Activated naive CD8-positive, alpha-beta T cell treated with anti-CD3 and anti-CD28 coated beads, Interleukin-2, amount 10 ng/mL, durations not matched to agents 7 days and 5 days (primary cell): ENCODE data around the gene RYR1. TPM values are rescaled to one million over a fixed set of nuclear protein-coding genes. Genes with fewer than 3 reads are reported as not detected.
A peak's percentile ranks its signal among the peaks of the same experiment; 100 is the strongest.

Experiments
- ATAC-seq: fragments of 150-1000 bp; cut with Tn5 transposase; one replicate; pipeline ENCODE4 v1.10.0; 2021; ENCODE audit warnings: low read depth, moderate library complexity
- POLR2A ChIA-PET: fragments of 350-600 bp; sonication (Branson Sonifier 250); formaldehyde crosslinking; loops from one replicate; lab custom pipeline; 2021; ENCODE audit warnings: antibody characterized with exemption; lab: Charles Lee
- DNase-seq: peaks from one replicate; pipeline ENCODE4 v3.0.0; 2021
- H3K27ac Mint-ChIP-seq: one replicate; pipeline ENCODE4 v1.8.0; 2022; ENCODE audit warnings: mild to moderate bottlenecking, mixed read lengths
- H3K27me3 Mint-ChIP-seq: one replicate; pipeline ENCODE4 v1.8.0; 2022; ENCODE audit warnings: mild to moderate bottlenecking, moderate library complexity, mixed read lengths
- H3K36me3 Mint-ChIP-seq: one replicate; pipeline ENCODE4 v1.8.0; 2021; ENCODE audit warnings: mild to moderate bottlenecking, mixed read lengths
- H3K4me1 Mint-ChIP-seq: one replicate; pipeline ENCODE4 v1.8.0; 2021; ENCODE audit warnings: mixed read lengths
- H3K4me3 Mint-ChIP-seq: one replicate; pipeline ENCODE4 v1.8.0; 2022; ENCODE audit warnings: mild to moderate bottlenecking, moderate library complexity, mixed read lengths
- H3K9me3 Mint-ChIP-seq: one replicate; pipeline ENCODE4 v1.8.0; 2021; ENCODE audit warnings: mixed read lengths
- total RNA-seq, 2 experiments: library from RNA; stranded (reverse); gene quantifications; one replicate each; pipeline ENCODE4 v1.2.3, GENCODE V29; 2021

Gene RYR1
- total RNA-seq, 2 experiments from 2014 or later = 2.9 to 3.5 TPM

GRCh38 chr19:38389957-38390924, 43.2 kb upstream of the RYR1 start:
- POLR2A ChIA-PET = interaction anchor here (0.5 to 1.1 kb wide), 2 partner anchors 16 to 124 kb away, joined by 3 to 5 read pairs; partner anchors contain the start of gene PSMD8
- H3K4me1 Mint-ChIP-seq = peaks cover 17% of the 10 kb centered on the region
- H3K27ac Mint-ChIP-seq = no peak overlapping the region
- H3K4me3 Mint-ChIP-seq = no peak overlapping the region
- DNase-seq (no peak), ATAC-seq (no peak)
- H3K9me3 Mint-ChIP-seq = no peaks in the 10 kb centered on the region
- peaks cover 7% of the 10 kb centered on the region for H3K36me3 Mint-ChIP-seq
- peaks cover 44% of the 10 kb centered on the region for H3K27me3 Mint-ChIP-seq

- POLR2A ChIA-PET = no interaction called here
- peaks cover 48% of the 10 kb centered on the region for H3K27me3 Mint-ChIP-seq
Measured at GRCh38 chr19:38391911-38392464, 41.5 kb upstream of the RYR1 start.

GRCh38 chr19:38392707-38393308, 40.7 kb upstream of the RYR1 start:
- POLR2A ChIA-PET = no interaction called here
- no peak for DNase-seq
- H3K4me1 Mint-ChIP-seq = peaks cover 19% of the 10 kb centered on the region
- peaks cover 42% of the 10 kb centered on the region for H3K27me3 Mint-ChIP-seq
- no peak overlapping the region for H3K27ac Mint-ChIP-seq
- no peak overlapping the region for H3K4me3 Mint-ChIP-seq
- H3K9me3 Mint-ChIP-seq = no peaks in the 10 kb centered on the region
- no peak for ATAC-seq
- peaks cover 4% of the 10 kb centered on the region for H3K36me3 Mint-ChIP-seq

More at GRCh38 chr19:38391911-38392464, 41.5 kb upstream of the RYR1 start:
- no peak for ATAC-seq
- Mint-ChIP-seq H3K4me1 (peaks cover 25% of the 10 kb centered on the region), H3K9me3 (no peaks in the 10 kb centered on the region), H3K27ac (no peak overlapping the region), H3K4me3 (no peak overlapping the region), H3K36me3 (peaks cover 7% of the 10 kb centered on the region)
- no peak for DNase-seq

- Mint-ChIP-seq H3K9me3 (no peaks in the 10 kb centered on the region), H3K27me3 (peaks cover 38% of the 10 kb centered on the region), H3K4me3 (peak overlapping the region; percentile 78), H3K4me1 (peaks cover 15% of the 10 kb centered on the region), H3K27ac (peak overlapping the region; percentile 67), H3K36me3 (peaks cover 2% of the 10 kb centered on the region)
- peak; percentile 71 for ATAC-seq
- peak; percentile 82 for DNase-seq
- POLR2A ChIA-PET = interaction anchor here (0.6 to 2.0 kb wide), 6 partner anchors 8 to 224 kb away, joined by 3 to 6 read pairs (median 5); partner anchors contain the start of genes EIF3K, FAM98C and PSMD8
Measured at GRCh38 chr19:38394488-38394887, 39.0 kb upstream of the RYR1 start.

- peak overlapping the region; percentile 78 for H3K4me3 Mint-ChIP-seq
- peaks cover 33% of the 10 kb centered on the region for H3K27me3 Mint-ChIP-seq
- H3K27ac Mint-ChIP-seq = peak overlapping the region; percentile 67
- DNase-seq (peak; percentile 74), ATAC-seq (peak; percentile 87)
- POLR2A ChIA-PET = interaction anchor here (0.6 to 2.0 kb wide), 8 partner anchors 8 to 844 kb away, joined by 3 to 6 read pairs (median 5); partner anchors contain the start of genes EIF3K, GGN and PSMD8
- H3K36me3 Mint-ChIP-seq = peaks cover 2% of the 10 kb centered on the region
- peaks cover 14% of the 10 kb centered on the region for H3K4me1 Mint-ChIP-seq
- no peaks in the 10 kb centered on the region for H3K9me3 Mint-ChIP-seq
Measured at GRCh38 chr19:38395381-38396114, 37.9 kb upstream of the RYR1 start.

- Mint-ChIP-seq H3K27ac (no peak overlapping the region), H3K4me3 (no peak overlapping the region), H3K27me3 (peaks cover 17% of the 10 kb centered on the region), H3K4me1 (peaks cover 17% of the 10 kb centered on the region), H3K36me3 (peaks cover 2% of the 10 kb centered on the region), H3K9me3 (no peaks in the 10 kb centered on the region)
- DNase-seq = no peak
- POLR2A ChIA-PET = interaction anchor here (0.6 to 1.8 kb wide), 3 partner anchors 144 to 301 kb away, joined by 3 to 4 read pairs (median 3); partner anchors contain the start of gene EIF3K
- ATAC-seq = no peak
Measured at GRCh38 chr19:38399081-38399480, 34.4 kb upstream of the RYR1 start.

- peaks cover 15% of the 10 kb centered on the region for H3K27me3 Mint-ChIP-seq
- H3K27ac Mint-ChIP-seq = no peak overlapping the region
Measured at GRCh38 chr19:38399537-38399936, 34.0 kb upstream of the RYR1 start.

GRCh38 chr19:38400361-38400760, 33.1 kb upstream of the RYR1 start:
- Mint-ChIP-seq H3K4me1 (peaks cover 13% of the 10 kb centered on the region), H3K27me3 (peaks cover 15% of the 10 kb centered on the region), H3K27ac (peak overlapping the region; percentile 17), H3K9me3 (no peaks in the 10 kb centered on the region), H3K4me3 (no peak overlapping the region), H3K36me3 (peaks cover 5% of the 10 kb centered on the region)
- POLR2A ChIA-PET = interaction anchor here (1.2 kb wide), 1 partner anchor 146 kb away, joined by 3 read pairs; no protein-coding TSS in a partner anchor
- no peak for ATAC-seq
- no peak for DNase-seq

More at GRCh38 chr19:38399537-38399936, 34.0 kb upstream of the RYR1 start:
- POLR2A ChIA-PET = interaction anchor here (0.6 to 1.8 kb wide), 3 partner anchors 145 to 300 kb away, joined by 3 to 4 read pairs (median 3); partner anchors contain the start of gene EIF3K
- Mint-ChIP-seq H3K36me3 (peaks cover 2% of the 10 kb centered on the region), H3K4me1 (peaks cover 17% of the 10 kb centered on the region), H3K4me3 (no peak overlapping the region), H3K9me3 (no peaks in the 10 kb centered on the region)
- DNase-seq = no peak
- ATAC-seq = no peak

- Mint-ChIP-seq H3K27me3 (peaks cover 15% of the 10 kb centered on the region), H3K36me3 (peaks cover 6% of the 10 kb centered on the region), H3K4me1 (peaks cover 13% of the 10 kb centered on the region), H3K4me3 (no peak overlapping the region), H3K9me3 (no peaks in the 10 kb centered on the region), H3K27ac (no peak overlapping the region)
- DNase-seq (no peak), ATAC-seq (no peak)
- POLR2A ChIA-PET = interaction anchor here (2.0 to 2.9 kb wide), 2 partner anchors 13 to 27 kb away, joined by 10 to 15 read pairs; partner anchors contain the start of genes GGN, PSMD8 and SPRED3
Measured at GRCh38 chr19:38401148-38401547, 32.3 kb upstream of the RYR1 start.

- Mint-ChIP-seq H3K36me3 (peaks cover 10% of the 10 kb centered on the region), H3K4me3 (peak overlapping the region; percentile 95), H3K4me1 (peaks cover 6% of the 10 kb centered on the region), H3K27ac (peak overlapping the region; percentile 96), H3K27me3 (peaks cover 11% of the 10 kb centered on the region), H3K9me3 (no peaks in the 10 kb centered on the region)
- ATAC-seq (no peak), DNase-seq (no peak)
- POLR2A ChIA-PET = interaction anchor here (0.5 to 2.9 kb wide), 27 partner anchors 9 to 551 kb away, joined by 3 to 23 read pairs (median 4); partner anchors contain the start of genes ACTN4, EIF3K, GGN and MAP4K1
Measured at GRCh38 chr19:38402623-38402966, 30.9 kb upstream of the RYR1 start.

GRCh38 chr19:38402967-38403674, 30.4 kb upstream of the RYR1 start, which contains the start of gene FAM98C:
Gene FAM98C (plus strand): TSS chr19:38403093. CDS start chr19:38403154, 61 bp downstream.
- peak; percentile 99 for DNase-seq
- no peaks in the 10 kb centered on the region for H3K9me3 Mint-ChIP-seq
- peaks cover 11% of the 10 kb centered on the region for H3K27me3 Mint-ChIP-seq
- POLR2A ChIA-PET = interaction anchor here (0.6 to 2.9 kb wide), 32 partner anchors 9 to 550 kb away, joined by 3 to 23 read pairs (median 4); partner anchors contain the start of genes ACTN4, CATSPERG, EIF3K and GGN
- peaks cover 10% of the 10 kb centered on the region for H3K36me3 Mint-ChIP-seq
- peak; percentile 99 for ATAC-seq
- peak within 1 kb of the TSS; percentile 96 for H3K27ac Mint-ChIP-seq
- peaks cover 6% of the 10 kb centered on the region for H3K4me1 Mint-ChIP-seq
- H3K4me3 Mint-ChIP-seq = peak within 1 kb of the TSS; percentile 95
